LNCAP (cell line): ENCODE measurements around the gene BATF3.

Source experiments
- TF ChIP-seq, protein P1 (sequence below): fragments of 450-650 bp; IDR thresholded peaks from 2 replicates; pipeline ENCODE4 v1.5.1; 2017; ENCODE audit warnings: mild to moderate bottlenecking

The BATF3 gene

DNA sequence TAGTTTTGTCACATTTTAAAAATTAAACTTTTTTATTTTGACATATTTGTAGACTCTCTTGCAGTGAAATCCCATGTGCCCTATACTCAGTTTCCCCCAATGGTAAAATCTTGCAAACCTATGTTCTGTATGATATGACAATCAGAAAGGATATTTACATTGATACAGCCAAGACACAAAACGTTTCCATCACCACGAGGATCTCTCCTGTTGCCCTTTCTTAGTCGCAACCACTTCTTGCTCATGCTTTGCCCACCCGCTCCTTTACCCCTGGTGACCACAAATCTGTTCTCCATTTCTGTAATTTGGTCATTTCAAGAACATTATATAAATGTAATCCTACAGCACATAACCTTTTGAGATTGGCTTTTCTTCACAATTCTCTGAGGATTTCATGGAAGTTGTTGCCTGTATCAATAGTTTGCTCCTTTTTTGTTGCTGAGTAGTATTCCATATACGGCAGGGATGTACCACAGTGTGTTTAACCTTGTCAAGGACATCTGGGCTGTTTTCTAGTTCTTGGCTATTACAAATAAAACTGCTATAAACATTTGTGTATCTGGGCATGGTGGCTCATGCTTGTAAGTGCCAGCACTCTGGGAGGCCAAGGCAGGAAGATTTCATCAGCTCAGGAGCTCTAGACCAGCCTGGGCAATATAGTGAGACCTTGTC lies 14.0 kb upstream of the BATF3 start:
- TF ChIP-seq, protein P1, sequence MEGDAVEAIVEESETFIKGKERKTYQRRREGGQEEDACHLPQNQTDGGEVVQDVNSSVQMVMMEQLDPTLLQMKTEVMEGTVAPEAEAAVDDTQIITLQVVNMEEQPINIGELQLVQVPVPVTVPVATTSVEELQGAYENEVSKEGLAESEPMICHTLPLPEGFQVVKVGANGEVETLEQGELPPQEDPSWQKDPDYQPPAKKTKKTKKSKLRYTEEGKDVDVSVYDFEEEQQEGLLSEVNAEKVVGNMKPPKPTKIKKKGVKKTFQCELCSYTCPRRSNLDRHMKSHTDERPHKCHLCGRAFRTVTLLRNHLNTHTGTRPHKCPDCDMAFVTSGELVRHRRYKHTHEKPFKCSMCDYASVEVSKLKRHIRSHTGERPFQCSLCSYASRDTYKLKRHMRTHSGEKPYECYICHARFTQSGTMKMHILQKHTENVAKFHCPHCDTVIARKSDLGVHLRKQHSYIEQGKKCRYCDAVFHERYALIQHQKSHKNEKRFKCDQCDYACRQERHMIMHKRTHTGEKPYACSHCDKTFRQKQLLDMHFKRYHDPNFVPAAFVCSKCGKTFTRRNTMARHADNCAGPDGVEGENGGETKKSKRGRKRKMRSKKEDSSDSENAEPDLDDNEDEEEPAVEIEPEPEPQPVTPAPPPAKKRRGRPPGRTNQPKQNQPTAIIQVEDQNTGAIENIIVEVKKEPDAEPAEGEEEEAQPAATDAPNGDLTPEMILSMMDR = no peak

DNA sequence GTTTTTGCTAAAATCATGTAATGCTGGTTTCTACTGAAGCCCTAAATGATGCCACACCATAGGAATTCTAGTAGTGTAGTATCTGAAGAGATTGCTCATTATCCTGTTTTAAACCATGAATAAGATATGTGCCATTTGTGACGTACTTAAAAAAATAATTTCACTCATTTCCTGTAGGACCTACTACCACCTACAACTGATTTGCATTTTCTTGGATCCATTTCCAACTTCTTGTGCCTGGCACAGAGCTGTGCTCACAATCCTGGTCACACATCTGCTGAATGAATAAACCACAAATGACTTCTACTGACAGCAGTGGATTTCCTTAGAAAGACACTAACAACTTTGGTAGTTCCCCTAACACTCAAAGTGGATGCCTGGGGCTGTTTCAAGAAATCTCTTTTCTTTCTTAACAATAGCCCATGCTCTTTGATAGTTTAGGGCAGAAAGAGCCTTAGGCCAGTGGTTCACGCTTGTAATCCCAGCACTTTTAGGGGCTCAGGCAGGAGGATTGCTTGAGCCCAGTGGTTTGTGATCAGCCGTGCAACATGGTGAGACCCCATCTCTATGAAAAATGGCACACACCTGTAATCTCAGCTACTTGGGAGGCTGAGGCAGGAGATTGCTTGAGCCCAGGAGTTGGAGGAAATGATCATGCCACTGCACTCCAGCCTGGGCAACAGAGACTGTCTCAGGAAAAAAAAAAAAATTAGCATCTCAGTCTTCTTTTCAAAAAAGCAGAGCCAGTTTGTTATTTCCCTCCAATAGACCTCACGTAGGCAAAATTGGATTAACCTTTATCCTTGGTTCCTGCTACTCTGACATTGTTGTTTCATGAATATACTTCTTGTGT lies 13.0 kb upstream of the BATF3 start:
- TF ChIP-seq, protein P1 = no peak

DNA sequence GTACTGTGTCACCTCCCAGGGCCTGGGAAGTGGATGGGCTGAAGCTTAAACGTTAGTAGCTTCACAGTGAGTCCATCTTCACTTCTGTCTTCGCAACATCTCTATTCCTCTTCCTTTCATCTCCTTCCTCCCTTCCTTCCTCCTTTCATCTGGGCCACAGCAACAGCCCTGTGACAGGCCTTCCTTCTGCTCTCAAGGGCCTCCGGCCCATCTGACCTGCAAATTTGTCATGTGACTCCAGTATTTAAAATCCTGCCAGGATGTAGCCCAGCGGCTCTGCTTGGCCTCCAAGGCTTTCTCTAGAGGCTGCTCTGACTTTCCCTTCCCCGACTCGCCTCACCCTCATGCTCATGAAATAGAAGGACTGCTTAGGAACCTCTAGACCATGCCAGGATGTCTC lies 10.9 kb upstream of the BATF3 start:
- TF ChIP-seq, protein P1 = no peak

DNA sequence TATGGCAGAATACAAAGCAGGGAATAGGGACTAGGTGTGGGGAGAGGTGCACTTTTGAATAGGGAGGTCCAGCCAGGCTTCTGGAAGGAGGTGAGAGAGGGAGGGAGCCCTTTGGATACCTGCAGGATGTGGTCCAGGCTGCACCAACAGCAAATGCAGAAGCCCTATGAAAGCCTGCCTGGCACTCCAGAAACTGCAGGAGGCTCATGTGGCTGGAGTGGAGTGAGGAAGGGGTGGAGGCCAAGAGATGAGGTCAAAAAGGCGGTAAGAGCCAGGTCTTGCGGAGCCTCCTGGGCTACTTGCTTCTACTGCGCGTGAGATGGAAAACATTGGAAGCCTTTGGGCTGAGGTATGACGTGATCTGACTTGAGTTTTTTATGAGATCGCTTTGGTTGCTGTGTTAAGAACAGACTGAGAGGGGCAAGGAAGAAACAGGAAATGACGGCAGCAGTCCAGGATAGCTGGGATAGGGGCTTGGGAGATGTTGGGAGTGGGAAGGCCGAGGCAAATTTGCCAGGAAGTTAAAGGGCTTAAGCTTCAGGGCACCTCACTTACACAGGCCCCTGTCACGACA lies 4.4 kb upstream of the BATF3 start:
- TF ChIP-seq, protein P1 = no peak

DNA sequence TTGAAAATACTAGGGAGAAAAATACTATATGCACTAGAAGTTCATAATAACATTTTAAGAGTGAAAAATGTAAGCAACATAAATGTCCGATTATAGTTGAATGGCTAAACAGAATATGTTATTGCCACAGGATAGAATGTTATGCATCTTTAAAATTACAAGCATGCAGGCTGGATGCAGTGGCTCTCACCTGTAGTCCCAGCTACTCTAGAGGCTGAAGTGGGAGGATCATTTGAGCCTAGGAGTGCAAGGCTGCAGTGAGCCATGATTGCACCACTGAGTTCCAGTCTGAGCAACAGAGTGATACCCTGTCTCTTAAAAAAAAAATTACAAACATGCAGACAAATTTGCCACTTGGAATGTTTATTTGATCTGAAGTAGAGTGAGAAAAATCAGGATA lies 3.0 kb upstream of the BATF3 start:
- TF ChIP-seq, protein P1 = no peak

DNA sequence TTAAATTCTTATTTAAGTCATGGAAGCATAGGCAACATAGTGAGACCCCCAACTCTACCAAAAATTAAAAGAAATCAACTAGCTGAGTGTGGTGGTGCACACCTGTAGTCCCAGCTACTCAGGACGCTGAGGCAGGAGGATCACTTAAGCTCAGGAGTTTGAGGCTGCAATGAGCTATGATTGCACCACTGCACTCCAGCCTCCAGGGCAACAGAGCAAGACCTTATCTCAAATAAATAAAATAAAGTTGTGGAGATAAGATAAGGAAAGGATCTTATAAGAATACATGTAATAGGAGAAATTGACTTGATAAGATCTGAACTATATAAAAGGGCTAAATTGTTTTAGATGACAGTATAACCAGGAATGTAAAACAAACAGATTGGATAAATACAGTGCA lies 2.3 kb upstream of the BATF3 start:
- TF ChIP-seq, protein P1 = no peak

DNA sequence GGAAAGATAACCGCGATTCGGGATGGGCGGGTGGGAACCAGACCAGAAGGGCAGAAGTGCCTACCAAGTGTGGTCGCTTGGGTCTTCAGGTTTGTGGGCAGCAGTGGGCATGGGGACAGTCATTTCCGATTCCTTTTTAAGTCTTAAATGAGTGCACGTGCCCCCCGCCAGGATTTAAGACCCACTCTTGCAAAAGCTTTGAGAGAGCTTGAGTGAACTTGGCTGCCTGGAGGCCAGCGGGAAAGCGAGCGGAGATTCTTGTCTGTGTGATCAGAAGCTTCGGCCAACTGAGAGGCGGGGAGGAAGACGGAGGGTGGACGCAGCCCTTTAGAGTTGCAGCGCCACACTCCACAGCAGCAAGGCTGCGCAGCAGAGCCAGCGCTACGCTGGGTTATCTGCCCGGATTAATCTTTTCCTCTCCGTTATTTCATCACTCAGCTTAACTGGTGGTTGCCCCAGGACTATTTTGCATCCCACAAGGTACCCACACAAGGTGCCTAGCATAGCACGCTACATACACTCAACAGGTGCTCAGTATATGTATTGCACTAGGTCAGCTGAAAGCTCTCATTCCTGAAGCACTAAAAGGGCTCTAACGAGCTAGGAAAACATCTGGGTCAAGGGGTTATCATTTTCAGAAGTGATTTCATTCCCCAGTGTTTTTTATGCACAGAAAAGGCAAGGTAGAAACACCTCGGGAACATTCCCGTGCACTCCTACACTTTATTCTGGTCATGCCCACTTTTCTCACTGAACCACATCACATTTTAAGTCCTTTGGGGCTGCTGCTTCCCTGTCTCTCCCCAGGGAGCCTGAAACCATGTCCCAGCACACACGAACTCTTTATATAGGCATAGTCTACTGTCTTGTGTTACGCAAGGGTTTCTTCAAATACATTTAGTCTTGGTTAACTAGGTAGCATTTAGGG lies 1.5 kb upstream of the BATF3 start:
- TF ChIP-seq, protein P1 = no peak
